BJ (cell line): ENCODE measurements around the gene STIM1. TPM values are rescaled to one million over a fixed set of nuclear protein-coding genes. Genes with fewer than 3 reads are reported as not detected.
"Not testable (repeated sequence)": the region's sequence is repeated elsewhere in the genome, so short reads cannot be mapped to it uniquely, and the experiment has no call there.

Source experiments
- CTCF ChIA-PET: fragments of 350-600 bp; formaldehyde crosslinking; extraction: SDS; loops from one replicate; lab custom pipeline; 2021; ENCODE audit warnings: antibody characterized with exemption, inconsistent platforms; lab: Yijun Ruan, JAX
- POLR2A ChIA-PET: fragments of 300-600 bp; sonication (Branson Sonifier 250); formaldehyde crosslinking; extraction: SDS; loops from one replicate; lab custom pipeline; 2021; ENCODE audit warnings: antibody characterized with exemption; lab: Charles Lee
- DNase-seq: peaks from one replicate; pipeline ENCODE4 v3.0.0-alpha.2; 2011; ENCODE audit warnings: low read depth
- H3K27me3 ChIP-seq: 2 replicates; pipeline ENCODE4 v1.6.0; 2011; ENCODE audit warnings: low read length; ENCODE audit not compliant: control insufficient read depth, insufficient read depth
- H3K36me3 ChIP-seq: 2 replicates; pipeline ENCODE4 v1.5.1; 2011; ENCODE audit warnings: low read length; ENCODE audit not compliant: control insufficient read depth, insufficient read depth
- H3K4me3 ChIP-seq: 2 replicates; pipeline ENCODE4 v1.5.1; 2011; ENCODE audit warnings: low read depth, mild to moderate bottlenecking, control low read depth, low read length
- polyA plus RNA-seq: library from polyadenylated mRNA; depleted of rRNA; stranded (reverse); fragments of >200 nt; gene quantifications from 2 replicates; pipeline ENCODE4 v1.2.3, GENCODE V29; 2011
- TF ChIP-seq, protein P1 (sequence below): IDR thresholded peaks from 2 replicates; pipeline ENCODE4 v1.5.1; 2011; ENCODE audit warnings: low read depth, mild to moderate bottlenecking, control low read depth, inconsistent platforms, low read length, moderate library complexity; ENCODE audit not compliant: insufficient read depth

The STIM1 gene
- polyA plus RNA-seq, 1 experiment = 54.6 TPM

DNA sequence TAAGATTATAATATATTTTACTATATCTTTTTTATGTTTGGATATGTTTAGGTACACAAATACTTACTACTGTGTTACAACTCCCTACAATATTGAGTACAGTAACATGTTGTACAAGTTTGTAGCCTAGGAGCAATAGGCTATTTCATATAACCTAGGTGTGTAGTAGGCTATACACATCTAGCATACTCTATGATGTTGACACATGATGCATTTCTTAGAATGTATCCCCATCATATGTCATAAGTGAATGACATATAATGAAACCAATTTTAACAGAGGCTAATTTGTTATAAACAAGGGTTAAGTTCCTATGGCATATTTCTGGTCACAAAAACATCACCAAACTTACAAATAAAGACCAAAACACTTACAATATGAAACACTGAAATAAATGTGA is 152.7 kb downstream of the STIM1 start:
- ChIA-PET POLR2A (no interaction called here), CTCF (interaction anchor here (0.9 to 1.3 kb wide), 2 partner anchors 12 to 19 kb away, joined by 3 read pairs; no protein-coding TSS in a partner anchor)
- H3K4me3 ChIP-seq = no peak overlapping the region
- TF ChIP-seq, protein P1, sequence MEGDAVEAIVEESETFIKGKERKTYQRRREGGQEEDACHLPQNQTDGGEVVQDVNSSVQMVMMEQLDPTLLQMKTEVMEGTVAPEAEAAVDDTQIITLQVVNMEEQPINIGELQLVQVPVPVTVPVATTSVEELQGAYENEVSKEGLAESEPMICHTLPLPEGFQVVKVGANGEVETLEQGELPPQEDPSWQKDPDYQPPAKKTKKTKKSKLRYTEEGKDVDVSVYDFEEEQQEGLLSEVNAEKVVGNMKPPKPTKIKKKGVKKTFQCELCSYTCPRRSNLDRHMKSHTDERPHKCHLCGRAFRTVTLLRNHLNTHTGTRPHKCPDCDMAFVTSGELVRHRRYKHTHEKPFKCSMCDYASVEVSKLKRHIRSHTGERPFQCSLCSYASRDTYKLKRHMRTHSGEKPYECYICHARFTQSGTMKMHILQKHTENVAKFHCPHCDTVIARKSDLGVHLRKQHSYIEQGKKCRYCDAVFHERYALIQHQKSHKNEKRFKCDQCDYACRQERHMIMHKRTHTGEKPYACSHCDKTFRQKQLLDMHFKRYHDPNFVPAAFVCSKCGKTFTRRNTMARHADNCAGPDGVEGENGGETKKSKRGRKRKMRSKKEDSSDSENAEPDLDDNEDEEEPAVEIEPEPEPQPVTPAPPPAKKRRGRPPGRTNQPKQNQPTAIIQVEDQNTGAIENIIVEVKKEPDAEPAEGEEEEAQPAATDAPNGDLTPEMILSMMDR = no peak
- no peaks in the 10 kb centered on the region for H3K36me3 ChIP-seq
- DNase-seq = no peak
- no peaks in the 10 kb centered on the region for H3K27me3 ChIP-seq

GRCh38 chr11:4016602-4017001 is 161.1 kb downstream of the STIM1 start:
- H3K27me3 ChIP-seq, POLR2A ChIA-PET, DNase-seq, H3K36me3 ChIP-seq, H3K4me3 ChIP-seq: not testable (repeated sequence)
- CTCF ChIA-PET = interaction anchor here (1.1 to 1.2 kb wide), 3 partner anchors 9 to 56 kb away, joined by 3 to 4 read pairs (median 3); no protein-coding TSS in a partner anchor

DNA sequence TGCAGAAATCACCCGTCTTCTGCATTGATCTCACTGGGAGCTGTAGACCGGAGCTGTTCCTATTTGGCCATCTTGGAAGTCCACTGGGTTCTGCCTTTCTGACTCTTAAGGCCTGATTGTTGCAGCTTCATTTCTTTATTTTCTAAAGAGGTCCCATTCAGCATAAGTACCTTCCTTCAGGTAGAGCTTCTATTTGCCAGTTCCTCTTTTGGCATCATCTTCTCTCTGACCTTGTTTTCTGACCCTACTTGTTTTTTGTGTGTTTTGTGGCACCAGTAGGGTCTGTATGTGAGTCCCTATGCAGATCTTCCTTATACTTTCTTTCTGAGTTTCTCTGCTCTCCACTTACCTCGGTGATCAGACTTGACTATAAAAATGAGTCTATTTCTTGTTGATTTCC is 161.7 kb downstream of the STIM1 start:
- ChIA-PET CTCF (interaction anchor here (0.8 to 1.2 kb wide), 3 partner anchors 9 to 162 kb away, joined by 3 read pairs; partner anchors contain the start of gene STIM1), POLR2A (no interaction called here)
- TF ChIP-seq, protein P1 = no peak
- Histone ChIP-seq H3K36me3 (no peaks in the 10 kb centered on the region), H3K27me3 (no peaks in the 10 kb centered on the region), H3K4me3 (no peak overlapping the region)
- DNase-seq = no peak

DNA sequence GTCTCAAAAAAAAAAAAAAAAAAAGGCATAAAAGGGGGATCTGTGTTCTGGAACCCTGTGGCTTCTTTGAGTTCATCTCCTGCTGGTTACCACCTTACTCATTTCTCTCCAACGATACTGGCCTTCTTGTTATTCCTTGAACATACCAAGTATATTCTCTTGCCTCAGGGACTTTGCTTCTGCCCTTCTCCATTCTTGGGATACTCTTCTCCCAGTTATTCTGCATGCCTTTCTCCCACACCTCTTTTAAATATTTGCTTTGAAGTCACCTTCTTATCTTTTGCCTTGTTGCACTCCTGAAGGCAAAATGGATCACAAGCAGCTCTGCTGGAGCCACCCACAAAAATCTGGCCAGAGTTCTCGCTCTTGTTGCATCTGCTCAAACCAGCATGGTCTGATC is 163.2 kb downstream of the STIM1 start:
- Histone ChIP-seq H3K27me3 (no peaks in the 10 kb centered on the region), H3K4me3 (no peak overlapping the region), H3K36me3 (no peaks in the 10 kb centered on the region)
- ChIA-PET CTCF (interaction anchor here (1.7 kb wide), 1 partner anchor 55 kb away, joined by 4 read pairs; no protein-coding TSS in a partner anchor), POLR2A (no interaction called here)
- TF ChIP-seq, protein P1 = no peak
- no peak for DNase-seq

DNA sequence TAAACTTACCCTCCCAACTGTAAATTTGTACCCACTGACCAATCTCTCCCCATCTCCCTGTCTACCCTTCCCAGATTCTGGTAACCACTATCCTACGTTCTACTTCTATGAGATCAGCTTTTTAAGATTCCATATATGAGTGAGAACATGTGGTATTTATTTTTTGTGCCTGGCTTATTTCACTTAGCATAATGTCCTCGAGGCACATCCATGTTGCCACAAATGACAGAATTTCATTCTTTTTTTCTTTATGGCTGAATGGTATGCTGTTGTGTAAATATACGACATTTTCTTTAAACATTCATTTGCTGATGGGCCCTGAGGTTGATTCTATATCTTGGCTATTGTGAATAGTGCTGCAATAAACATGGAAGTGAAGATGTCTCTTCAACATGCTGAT is 164.4 kb downstream of the STIM1 start:
- H3K4me3 ChIP-seq = no peak overlapping the region
- ChIA-PET CTCF (interaction anchor here (1.0 to 1.7 kb wide), 2 partner anchors 53 to 165 kb away, joined by 4 read pairs; partner anchors contain the start of gene STIM1), POLR2A (no interaction called here)
- TF ChIP-seq, protein P1 = no peak
- DNase-seq = no peak
- H3K36me3 ChIP-seq = no peaks in the 10 kb centered on the region
- no peaks in the 10 kb centered on the region for H3K27me3 ChIP-seq

DNA sequence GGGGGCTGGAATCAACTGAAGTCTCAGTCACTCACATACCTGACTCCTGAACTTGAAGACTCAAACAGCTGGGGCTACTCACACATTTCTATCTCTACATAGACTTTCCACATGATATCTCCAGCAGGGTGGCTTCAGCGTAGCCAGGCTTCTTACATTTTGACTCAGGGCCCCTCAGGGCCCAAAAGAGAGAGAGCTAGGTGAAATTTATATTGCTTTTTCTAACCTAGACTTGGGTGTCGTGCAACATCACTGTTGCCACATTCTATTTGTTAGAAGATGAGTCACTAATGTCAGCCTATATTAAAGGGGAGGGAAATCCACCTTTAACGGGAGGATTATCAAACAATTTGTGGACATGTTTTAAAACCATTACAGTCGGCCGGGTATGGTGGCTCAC is 167.2 kb downstream of the STIM1 start:
- POLR2A ChIA-PET = no interaction called here
- CTCF ChIA-PET = interaction anchor here (1.9 kb wide), 1 partner anchor 168 kb away, joined by 6 read pairs; the partner anchor contains the start of gene STIM1
- TF ChIP-seq, protein P1 = no peak
- Histone ChIP-seq H3K27me3 (no peaks in the 10 kb centered on the region), H3K36me3 (no peaks in the 10 kb centered on the region), H3K4me3 (no peak overlapping the region)
- no peak for DNase-seq
